ENCODE measurements around the gene SRSF3.
"Not testable (repeated sequence)": the region's sequence is repeated elsewhere in the genome, so short reads cannot be mapped to it uniquely, and the experiment has no call there.

The SRSF3 gene

DNA sequence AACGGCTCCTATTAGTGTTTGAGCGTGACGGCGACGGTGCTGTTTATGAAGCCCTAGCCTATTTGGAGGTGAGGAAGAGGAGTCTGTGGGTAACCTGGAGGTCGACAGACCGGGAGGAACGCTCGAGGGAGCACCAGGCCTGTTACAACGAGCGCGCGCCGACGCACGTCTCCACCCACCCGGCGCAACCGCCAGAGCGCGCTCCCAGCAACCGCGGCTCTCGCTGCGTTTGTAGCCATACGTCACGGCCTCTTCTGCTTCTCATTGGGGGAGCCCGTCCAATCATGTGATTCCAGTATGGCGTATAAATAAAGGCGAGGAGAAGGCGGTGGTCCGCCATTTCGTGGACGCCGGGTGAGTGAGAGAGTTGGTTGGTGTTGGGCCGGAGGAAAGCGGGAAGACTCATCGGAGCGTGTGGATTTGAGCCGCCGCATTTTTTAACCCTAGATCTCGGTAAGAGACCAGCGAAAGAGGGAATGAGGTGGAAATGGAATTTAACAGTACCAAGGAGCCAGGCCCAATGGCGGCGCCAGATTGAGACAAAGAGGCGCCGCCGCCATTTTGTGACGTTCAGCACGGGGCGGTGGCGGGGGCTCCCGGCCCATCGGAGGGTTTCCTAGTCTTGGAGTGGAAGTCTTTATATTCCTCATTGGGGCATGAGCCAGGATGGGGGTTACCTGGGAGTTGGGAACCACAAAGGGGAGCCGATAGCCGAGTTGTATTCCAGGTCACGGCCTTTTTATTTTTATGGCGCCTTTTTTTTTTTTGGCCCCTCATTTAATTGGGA lies at the start of gene SRSF3:
SRSF3 (plus strand) TSS at position 334 of the 787 bp plus-strand sequence. CDS start 2,401 bp downstream, outside the sequence.
- DNase-seq (ENCODE audit: low read depth) = peak; percentile 93

DNA sequence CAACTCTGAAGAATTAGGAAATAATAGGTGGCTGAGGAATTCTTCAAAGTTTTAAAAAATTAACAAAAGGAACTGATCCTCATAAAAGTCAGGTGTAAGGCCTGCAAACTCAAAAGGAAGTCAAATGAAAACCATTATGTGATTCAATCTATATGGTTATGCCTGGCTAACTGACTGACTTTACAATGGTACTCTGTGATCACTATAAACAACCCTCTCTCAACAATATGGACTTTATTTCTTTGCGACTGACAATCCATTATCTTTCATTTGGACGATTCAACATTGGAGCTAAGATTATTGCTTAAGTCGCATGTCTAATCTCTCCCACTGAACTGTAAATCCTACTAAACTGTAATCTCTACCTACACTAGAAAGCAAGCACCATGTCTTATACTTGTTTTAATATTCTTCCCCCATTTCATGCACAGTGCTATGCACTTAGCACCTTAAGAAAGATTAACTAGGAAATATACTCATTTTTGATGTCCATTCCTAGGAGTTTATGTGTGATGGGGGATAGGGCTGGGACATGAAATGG lies 48.3 kb upstream of the SRSF3 start:
- DNase-seq (ENCODE audit: low read depth) = no peak

DNA sequence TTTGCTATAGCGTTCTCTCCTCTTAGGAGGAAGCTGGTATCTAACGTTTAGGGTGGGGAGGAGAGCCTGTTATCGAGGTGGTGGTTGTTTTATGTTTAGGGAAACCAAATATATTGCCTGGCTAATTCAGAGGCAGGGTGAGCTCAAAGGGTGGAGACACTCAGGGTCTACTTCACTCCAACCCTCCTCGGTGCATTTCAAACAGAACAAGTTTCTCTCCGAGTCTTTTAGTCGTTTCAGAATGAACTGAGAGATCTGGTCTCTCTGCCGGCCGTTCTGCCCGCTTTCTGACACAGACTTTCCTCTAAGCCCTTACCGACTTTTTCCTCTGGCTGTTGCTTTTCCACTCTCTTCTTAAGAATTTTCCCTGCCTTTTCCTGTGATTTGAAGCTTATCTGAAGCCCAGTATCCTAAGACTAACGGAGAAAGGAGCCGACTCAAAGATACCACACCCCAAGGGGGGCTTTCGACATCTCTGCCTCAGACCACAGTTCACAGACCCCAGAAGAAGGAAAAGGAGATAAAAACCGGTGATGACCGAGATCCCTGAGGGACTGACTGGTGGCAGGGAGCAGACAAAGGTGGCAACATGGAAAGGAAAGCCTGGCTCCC lies 47.7 kb upstream of the SRSF3 start:
- DNase-seq (ENCODE audit: low read depth) = no peak

DNA sequence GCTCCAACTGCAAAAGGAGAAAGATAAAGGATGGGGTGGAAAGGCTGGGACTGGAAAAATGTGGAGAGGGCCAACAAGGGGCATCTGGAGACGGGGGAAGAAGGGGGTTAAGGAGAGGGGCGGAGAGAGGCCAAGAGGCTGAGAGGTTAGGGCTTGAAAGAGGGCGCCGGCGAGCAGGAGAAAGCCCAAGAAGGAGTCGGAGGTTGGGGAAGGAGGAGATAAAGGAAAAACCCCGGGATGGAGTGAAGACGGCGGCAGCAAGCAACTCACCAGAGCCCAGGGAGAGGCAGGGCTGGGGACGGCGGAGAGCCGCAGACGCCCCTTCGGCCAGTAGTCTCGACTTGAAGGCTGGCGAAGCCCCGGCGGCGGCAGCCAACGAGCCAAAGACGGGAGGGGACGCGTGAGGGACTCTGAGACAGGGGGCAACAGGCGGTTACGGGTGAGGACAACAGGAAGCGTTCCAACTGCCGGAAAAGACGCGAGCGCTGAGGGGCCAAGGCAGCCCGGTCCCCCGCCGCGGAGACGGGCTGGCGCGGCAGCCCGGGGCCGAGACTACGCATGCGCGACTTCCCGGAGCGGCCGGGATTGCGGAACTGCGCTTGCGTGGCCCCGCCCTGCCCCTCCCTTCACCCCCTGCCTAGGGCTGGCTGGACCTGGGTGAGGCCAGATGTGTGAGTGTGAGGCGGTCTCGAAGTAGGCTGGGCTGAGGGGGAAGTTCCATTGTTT lies 47.1 kb upstream of the SRSF3 start, which contains the start of gene STK38:
STK38 (minus strand) TSS at position 560 of the 726 bp plus-strand sequence. CDS start 7,277 bp downstream, outside the sequence.
- peak; percentile 88 for DNase-seq (ENCODE audit: low read depth)

- no peak for DNase-seq (ENCODE audit: low read depth)
Measured at GRCh38 chr6:36547646-36548400, 46.3 kb upstream of the SRSF3 start.

GRCh38 chr6:36548401-36548743 lies 45.8 kb upstream of the SRSF3 start:
- no peak for DNase-seq (ENCODE audit: low read depth)

DNA sequence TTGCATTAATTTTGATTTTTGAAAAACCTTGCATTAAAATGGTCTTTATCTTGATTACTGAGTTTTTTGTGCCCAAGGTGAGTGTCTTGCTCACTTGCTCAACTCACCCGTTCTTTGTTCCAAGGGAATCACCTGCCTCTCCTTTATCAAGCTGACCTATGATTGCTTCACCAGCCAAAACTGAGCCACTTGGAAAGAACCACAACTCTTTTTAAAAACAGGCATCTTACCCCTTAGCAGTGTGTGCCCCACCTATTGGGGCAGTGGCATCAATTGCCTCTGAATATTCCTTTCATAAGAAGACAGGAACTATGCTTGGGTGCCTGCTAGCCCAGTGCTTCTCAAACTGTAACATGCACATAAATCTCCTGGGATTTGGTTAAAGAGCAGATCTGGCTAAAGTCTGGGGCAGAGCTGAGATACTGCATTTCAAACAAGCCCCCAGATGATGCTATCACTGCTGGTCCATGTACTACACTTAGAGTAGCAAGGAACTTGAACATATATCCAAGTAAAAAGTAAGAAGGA lies 43.6 kb upstream of the SRSF3 start:
- DNase-seq (ENCODE audit: low read depth) = no peak

- DNase-seq (ENCODE audit: low read depth) = no peak
Measured at GRCh38 chr6:36555750-36556252, 38.4 kb upstream of the SRSF3 start.

DNA sequence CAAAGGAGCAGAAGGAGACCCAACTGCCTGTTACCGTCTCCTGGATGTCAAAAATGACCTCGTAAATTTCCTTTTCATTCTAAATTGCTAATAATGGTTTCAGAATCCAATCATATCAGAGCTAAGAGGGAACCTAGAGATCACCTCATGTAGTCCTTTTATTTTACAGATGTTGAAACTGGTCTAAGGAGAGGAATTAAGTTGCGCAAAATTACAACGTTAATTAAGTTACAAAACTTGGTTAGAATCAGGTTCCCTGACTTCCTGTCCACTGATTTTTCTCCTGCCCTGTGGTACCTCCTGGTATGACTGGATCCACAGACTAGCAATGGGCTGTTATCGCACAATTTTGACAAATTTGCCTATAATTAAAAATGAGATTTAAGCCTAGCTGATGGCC lies 37.9 kb upstream of the SRSF3 start:
- DNase-seq (ENCODE audit: low read depth) = no peak

GRCh38 chr6:36559011-36559793 lies 35.0 kb upstream of the SRSF3 start:
- no peak for DNase-seq (ENCODE audit: low read depth)

GRCh38 chr6:36560822-36561221 lies 33.3 kb upstream of the SRSF3 start:
- DNase-seq (ENCODE audit: low read depth) = no peak

DNA sequence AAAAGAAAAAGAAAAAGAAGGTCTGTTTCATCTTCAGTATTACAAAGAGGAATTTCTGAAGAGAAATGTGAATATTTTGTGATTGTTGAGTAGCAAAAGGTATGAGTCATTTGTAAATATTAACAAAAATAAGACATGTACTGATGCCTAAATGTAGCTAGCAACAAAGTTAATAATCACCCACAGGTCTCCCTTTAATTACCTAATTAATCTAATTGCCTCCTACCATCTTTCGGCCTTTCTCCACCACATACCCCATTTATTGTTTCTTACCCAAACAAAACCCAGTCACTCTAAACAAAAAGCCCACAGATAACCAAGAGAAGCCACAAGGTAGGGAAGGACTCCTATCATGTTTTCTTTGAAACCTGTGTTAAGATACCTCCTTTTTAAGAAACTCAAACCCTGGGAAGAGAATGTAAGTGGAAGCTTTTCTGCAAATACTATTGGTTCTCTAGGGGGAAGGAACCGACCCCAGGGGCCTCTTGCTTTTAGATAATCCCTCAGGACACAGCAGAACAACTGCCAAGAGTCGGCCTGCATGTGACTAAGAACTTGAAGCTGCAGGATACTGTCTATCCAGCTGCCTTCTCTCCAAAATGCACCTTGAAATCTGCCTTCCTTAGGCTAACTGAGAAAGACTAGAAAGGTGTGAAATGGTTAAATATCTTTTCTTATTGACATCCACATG lies 30.8 kb upstream of the SRSF3 start:
- no peak for DNase-seq (ENCODE audit: low read depth)

- DNase-seq (ENCODE audit: low read depth) = no peak
Measured at GRCh38 chr6:36563928-36564284, 30.3 kb upstream of the SRSF3 start.

- no peak for DNase-seq (ENCODE audit: low read depth)
Measured at GRCh38 chr6:36566418-36566905, 27.7 kb upstream of the SRSF3 start.

GRCh38 chr6:36570264-36570663 lies 23.9 kb upstream of the SRSF3 start:
- DNase-seq (ENCODE audit: low read depth) = no peak

DNA sequence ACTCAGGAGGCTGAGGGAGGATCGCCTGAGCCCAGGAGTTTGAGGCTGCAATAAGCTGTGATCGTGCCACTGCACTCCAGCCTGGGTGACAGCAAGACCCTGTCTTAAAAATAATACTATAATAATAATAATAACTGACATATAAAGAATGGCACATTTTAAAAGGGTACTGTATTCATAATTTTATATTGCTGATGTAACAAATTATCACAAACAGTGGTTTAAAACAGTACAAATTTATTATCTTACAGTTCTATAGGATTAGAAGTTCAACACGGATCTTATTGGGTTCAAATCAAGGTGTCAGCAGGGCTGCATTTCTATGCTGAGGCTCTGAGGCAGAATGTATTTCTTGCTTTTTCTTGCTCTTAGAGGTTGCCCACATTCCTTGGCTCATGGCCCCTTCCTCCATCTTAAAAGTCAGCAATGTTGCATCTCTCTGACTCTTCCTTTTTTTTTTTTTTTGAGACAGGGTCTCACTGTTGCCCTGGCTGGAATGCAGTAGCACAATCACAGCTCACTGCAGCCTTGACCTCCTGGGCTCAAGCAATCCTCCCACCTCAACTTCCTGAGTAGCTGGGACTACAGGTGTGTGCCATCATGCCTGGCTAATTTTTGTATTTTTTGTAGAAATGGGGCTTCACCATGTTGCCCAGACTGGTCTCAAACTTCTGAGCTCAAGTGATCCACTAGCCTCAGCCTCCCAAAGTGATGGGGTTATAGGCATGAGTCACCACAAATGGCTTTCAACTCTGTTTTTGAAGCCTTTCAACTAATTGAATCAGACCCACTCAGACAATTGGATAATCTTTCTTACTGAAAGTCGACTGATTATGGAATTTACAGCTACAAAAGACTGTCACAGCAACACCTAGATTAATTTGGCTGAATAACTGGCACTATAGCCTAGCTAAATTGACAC lies 22.8 kb upstream of the SRSF3 start:
- DNase-seq (ENCODE audit: low read depth) = no peak

DNA sequence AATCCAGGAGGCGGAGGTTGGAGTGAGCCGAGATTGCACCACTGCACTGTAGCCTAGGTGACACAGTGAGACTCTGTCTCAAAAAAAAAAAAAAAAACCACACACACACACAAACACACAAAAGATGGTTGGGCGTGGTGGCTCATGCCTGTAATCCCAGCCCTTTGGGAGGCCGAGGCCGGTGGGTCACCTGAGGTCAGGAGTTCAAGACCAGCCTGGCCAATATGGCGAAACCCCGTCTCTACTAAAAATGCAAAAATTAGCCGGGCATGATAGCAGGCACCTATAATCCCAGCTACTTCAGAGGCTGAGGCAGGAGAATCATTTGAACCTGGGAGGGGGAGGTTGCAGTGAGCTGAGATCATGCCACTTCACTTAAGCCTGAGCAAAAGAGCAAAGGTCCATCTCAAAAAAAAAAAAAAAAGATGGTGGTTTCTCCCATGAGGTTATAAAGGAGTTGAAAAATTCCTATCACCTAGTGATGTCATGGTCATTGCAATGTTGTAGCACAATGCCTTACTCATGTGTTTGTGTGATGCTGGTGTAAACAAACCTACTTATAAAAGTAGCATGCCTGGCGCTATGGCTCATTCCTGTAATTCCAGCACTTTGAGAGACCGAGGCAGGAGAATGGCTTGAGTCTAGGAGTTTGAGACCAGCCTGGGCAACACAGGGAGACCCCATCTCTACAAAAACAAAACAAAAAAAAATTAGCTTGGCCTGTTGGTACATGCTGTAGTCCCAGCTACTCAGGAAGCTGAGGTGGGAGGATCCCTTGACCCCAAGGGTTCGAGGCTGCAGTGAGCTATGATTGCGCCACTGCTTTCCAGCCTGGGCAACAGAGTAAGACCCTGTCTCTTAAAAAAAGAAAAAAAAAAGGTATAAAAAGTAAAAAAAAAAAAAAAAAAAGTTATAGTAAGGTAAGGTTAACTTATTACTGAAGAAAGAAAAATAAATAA lies 21.5 kb upstream of the SRSF3 start:
- not testable (repeated sequence) for DNase-seq (ENCODE audit: low read depth)

DNA sequence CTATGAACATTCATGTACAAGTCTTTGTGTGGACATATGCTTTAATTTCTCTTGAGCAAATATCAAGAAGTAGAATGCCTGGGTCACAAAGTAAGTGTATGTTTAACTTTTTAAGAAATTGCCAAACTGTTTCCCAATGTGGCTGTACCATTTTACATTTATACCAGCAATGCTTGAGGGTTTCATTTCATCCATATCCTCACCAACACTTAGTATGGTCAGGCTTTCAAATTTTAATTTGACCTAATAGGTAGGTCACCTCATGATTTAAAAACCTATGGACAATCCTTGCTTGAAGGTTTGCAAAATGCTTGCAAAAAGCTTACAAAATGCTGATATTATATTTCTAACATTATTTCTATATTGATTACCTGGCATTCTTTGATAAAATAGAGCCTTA lies 19.5 kb upstream of the SRSF3 start:
- no peak for DNase-seq (ENCODE audit: low read depth)

Data from activated gamma-delta T cell treated with anti-CD3 and anti-CD28 coated beads, Interleukin-2, amount 50 U/mL, for 16 hours (primary cell).